Measurements from ENCODE around the gene ZNF225. TPM values are rescaled to one million over a fixed set of nuclear protein-coding genes. Genes with fewer than 3 reads are reported as not detected.
"Not testable (repeated sequence)": the region's sequence is repeated elsewhere in the genome, so short reads cannot be mapped to it uniquely, and the experiment has no call there.

ZNF225 gene
- total RNA-seq, 2 experiments from 2014 or later, result 2.5 to 2.9 TPM

DNA sequence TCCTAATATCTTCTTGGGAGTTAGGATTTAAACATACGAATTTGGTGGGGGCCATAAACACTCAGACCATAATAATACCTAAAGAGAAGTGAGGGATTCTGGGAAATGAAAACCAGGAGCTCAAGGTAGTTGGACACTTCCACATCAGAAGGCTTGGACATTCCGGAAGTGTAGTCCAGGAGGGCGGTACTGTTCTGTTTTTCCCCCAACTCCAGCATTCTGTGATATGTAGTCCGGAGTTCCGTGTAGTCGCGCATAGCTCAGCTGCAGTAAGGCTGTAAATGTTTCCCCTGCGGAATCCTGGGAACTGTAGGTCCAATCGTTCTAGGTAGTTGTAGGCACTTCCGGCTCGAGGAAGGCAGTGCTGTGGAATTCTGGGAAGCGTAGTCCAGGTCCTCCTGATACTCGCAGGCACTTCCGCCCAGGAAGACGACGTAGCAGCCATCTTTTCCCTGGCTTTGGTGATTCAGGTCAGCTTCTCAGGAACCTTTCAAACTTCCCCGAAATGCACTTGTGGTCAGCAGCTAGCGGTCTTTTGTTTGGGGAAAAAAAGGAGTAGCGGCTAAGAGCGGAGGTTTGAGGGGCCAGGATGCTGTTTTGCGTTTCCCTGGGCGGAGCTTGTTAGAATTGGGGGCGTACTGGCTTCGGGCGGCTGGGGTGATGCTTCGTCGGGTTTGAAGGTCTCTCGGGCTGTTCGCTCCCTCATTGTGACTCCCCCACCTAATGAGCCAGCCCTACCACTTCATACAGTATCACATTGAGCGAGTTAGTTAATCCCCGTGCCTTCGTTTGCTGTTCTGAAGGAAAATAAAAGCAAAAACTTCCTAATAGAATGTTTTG lies 51.7 kb downstream of the ZNF225 start, which contains the start of gene ZNF226:
Gene ZNF226, plus strand, starts transcription at position 428 of the 840 bp plus-strand sequence. CDS start 4,981 bp downstream, outside the sequence.
- intact Hi-C loops (cut with micrococcal nuclease), result loop anchor here (1.0 to 5.0 kb wide), 6 partner anchors 23 to 335 kb away; partner anchors contain the start of genes ZNF180, ZNF222, ZNF225 and ZNF227
- ChIA-PET POLR2A (interaction anchor here (0.9 to 1.4 kb wide), 4 partner anchors 23 to 139 kb away, joined by 3 to 6 read pairs (median 4); partner anchors contain the start of genes ZNF227 and ZNF235), CTCF (interaction anchor here (1.1 kb wide), 1 partner anchor 42 kb away, joined by 4 read pairs; no protein-coding TSS in a partner anchor)
- Mint-ChIP-seq H3K36me3 (peaks cover 39% of the 10 kb centered on the region), H3K9me3 (peaks cover 69% of the 10 kb centered on the region), H3K4me1 (ENCODE audit: low read depth) (peaks cover 24% of the 10 kb centered on the region), H3K4me3 (peak within 1 kb of the TSS; percentile 97), H3K27me3 (no peaks in the 10 kb centered on the region), H3K27ac (peak within 1 kb of the TSS; percentile 97)
- DNase-seq, result peak; percentile 89

DNA sequence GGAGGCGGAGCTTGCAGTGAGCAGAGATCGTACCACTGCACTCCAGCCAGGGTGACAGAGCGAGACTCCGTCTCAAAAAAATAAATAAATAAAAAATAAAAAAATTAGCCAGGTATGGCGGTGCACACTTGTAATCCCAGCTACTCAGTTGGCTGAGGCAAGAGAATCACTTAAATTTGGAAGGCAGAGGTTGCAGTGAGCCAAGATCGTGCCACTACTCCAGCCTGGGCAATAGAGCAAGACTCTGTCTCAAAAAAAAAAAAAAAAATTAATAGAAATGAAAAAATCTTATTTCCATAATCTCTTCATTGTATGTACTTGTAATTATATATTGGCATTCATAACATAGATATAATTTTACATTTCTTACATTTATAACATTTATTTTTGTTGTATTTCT lies 57.5 kb downstream of the ZNF225 start:
- peaks cover 18% of the 10 kb centered on the region for H3K4me1 Mint-ChIP-seq (ENCODE audit: low read depth)
- CTCF ChIA-PET; DNase-seq; H3K27ac Mint-ChIP-seq; POLR2A ChIA-PET; H3K27me3 Mint-ChIP-seq; intact Hi-C loops (cut with micrococcal nuclease); H3K4me3 Mint-ChIP-seq: not testable (repeated sequence)
- peaks cover 89% of the 10 kb centered on the region for H3K36me3 Mint-ChIP-seq
- peaks cover 77% of the 10 kb centered on the region for H3K9me3 Mint-ChIP-seq

DNA sequence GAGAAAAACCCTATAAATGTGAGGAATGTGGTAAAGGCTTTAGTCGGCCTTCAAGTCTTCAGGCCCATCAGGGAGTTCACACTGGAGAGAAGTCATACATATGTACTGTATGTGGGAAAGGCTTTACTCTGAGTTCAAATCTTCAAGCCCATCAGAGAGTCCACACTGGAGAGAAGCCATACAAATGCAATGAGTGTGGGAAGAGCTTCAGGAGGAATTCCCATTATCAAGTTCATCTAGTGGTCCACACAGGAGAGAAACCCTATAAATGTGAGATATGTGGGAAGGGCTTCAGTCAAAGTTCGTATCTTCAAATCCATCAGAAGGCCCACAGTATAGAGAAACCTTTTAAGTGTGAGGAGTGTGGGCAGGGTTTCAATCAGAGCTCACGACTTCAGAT lies 63.4 kb downstream of the ZNF225 start:
- Mint-ChIP-seq H3K27me3 (no peaks in the 10 kb centered on the region), H3K27ac (no peak overlapping the region), H3K36me3 (peaks cover 75% of the 10 kb centered on the region), H3K9me3 (peaks cover 93% of the 10 kb centered on the region), H3K4me3 (no peak overlapping the region), H3K4me1 (ENCODE audit: low read depth) (no peaks in the 10 kb centered on the region)
- ChIA-PET CTCF (no interaction called here), POLR2A (no interaction called here)
- intact Hi-C loops (cut with micrococcal nuclease), result no loop called here
- DNase-seq, result no peak

DNA sequence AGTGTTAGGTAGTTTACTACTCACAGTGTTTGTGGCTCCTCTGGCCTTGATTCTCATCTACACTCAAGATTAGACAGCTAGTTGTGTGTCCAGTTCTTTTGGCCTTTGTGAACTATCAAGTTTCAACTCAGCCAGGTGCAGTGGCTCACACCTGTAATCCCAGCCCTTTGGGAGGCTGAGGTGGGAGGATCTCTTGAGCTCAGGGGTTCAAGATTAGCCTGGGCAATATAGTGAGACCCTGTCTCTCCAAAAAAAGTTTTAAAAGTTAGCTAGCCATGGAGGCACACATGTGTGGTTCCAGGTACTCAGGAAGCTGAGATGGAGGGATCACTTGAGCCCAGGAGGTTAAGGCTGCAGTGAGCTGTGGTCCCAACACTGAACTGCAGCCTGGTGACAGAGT lies 67.8 kb downstream of the ZNF225 start:
- H3K27me3 Mint-ChIP-seq, result no peaks in the 10 kb centered on the region
- no peak overlapping the region for H3K27ac Mint-ChIP-seq
- intact Hi-C loops (cut with micrococcal nuclease), result no loop called here
- H3K4me1 Mint-ChIP-seq (ENCODE audit: low read depth), result no peaks in the 10 kb centered on the region
- peaks cover 88% of the 10 kb centered on the region for H3K9me3 Mint-ChIP-seq
- ChIA-PET POLR2A (no interaction called here), CTCF (no interaction called here)
- no peak overlapping the region for H3K4me3 Mint-ChIP-seq
- H3K36me3 Mint-ChIP-seq, result peaks cover 51% of the 10 kb centered on the region
- no peak for DNase-seq

DNA sequence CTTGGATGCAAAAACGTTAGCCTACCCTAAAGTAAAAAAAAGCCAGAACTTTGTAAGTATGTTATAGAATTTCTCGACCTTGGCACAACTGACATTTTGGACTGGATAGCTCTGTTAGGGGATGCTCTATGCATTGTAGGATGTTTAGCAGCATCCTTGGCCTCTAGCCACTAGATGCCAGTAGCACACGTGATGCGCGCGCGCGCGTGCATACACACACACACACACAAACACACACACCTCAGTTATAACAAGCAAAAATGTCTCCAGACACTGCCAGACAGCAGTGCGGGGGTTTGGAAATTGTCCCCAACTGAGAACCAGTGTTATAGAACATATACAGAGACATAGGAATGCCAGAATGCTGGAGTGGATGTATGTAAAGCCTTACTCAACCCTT lies 68.9 kb downstream of the ZNF225 start:
- peaks cover 43% of the 10 kb centered on the region for H3K36me3 Mint-ChIP-seq
- POLR2A ChIA-PET, result no interaction called here
- CTCF ChIA-PET, result no interaction called here
- H3K27ac Mint-ChIP-seq, result no peak overlapping the region
- no peak for DNase-seq
- intact Hi-C loops (cut with micrococcal nuclease), result no loop called here
- no peak overlapping the region for H3K4me3 Mint-ChIP-seq
- H3K4me1 Mint-ChIP-seq (ENCODE audit: low read depth), result no peaks in the 10 kb centered on the region
- no peaks in the 10 kb centered on the region for H3K27me3 Mint-ChIP-seq
- H3K9me3 Mint-ChIP-seq, result peaks cover 87% of the 10 kb centered on the region

Other genes starting within 250 kb of the ZNF225 start
- 1 to 10 TPM in 1 of 2 experiments, under 1 TPM in 1; 0.61 to 1.4 TPM for gene ZNF404, start 229.4 kb upstream of the ZNF225 start, total RNA-seq
- gene ZNF45, start 178.1 kb upstream of the ZNF225 start, total RNA-seq, result 1 to 10 TPM; 7.7 to 9.6 TPM
- gene ZNF221, start 162.2 kb upstream of the ZNF225 start, total RNA-seq, result 1 to 10 TPM in 1 of 2 experiments, under 1 TPM in 1; 0.73 to 1.0 TPM
- gene ZNF155, start 129.2 kb upstream of the ZNF225 start, total RNA-seq, result 1 to 10 TPM; 2.9 to 4.5 TPM
- 1 to 10 TPM; 3.8 TPM for gene ZNF230, start 110.4 kb upstream of the ZNF225 start, total RNA-seq
- gene ZNF222, start 88.0 kb upstream of the ZNF225 start, total RNA-seq, result under 1 TPM; 0.88 to 0.94 TPM
- gene ZNF223, start 61.4 kb upstream of the ZNF225 start, total RNA-seq, result under 1 TPM; 0.55 to 0.73 TPM
- 1 to 10 TPM; 1.1 to 1.4 TPM for gene ZNF284, start 41.2 kb upstream of the ZNF225 start, total RNA-seq
- gene ZNF224, start 19.0 kb upstream of the ZNF225 start, total RNA-seq, result 10 to 100 TPM; 12.8 to 14.0 TPM
- 1 to 10 TPM; 7.3 to 8.7 TPM for gene ZNF234, start 28.2 kb downstream of the ZNF225 start, total RNA-seq
- gene ZNF226, start 51.7 kb downstream of the ZNF225 start, total RNA-seq, result 10 to 100 TPM; 10.6 to 10.7 TPM
- gene ZNF227, start 99.1 kb downstream of the ZNF225 start, total RNA-seq, result 10 to 100 TPM; 13.5 TPM
- gene ZNF233, start 146.5 kb downstream of the ZNF225 start, total RNA-seq, result under 1 TPM in 1 of 2 experiments, not detected in 1; 0.12 TPM
- 1 to 10 TPM; 1.2 to 1.3 TPM for gene ZNF235, start 191.6 kb downstream of the ZNF225 start, total RNA-seq
- under 1 TPM in 1 of 2 experiments, not detected in 1; 0.15 TPM for gene ZNF112, start 243.3 kb downstream of the ZNF225 start, total RNA-seq